HS-5 (cell line): Measurements from ENCODE around the gene TRIL.

Experiments used
- DNase-seq: peaks from one replicate; pipeline ENCODE4 v3.0.0-alpha.2; 2012; ENCODE audit warnings: low read depth

TRIL gene

DNA sequence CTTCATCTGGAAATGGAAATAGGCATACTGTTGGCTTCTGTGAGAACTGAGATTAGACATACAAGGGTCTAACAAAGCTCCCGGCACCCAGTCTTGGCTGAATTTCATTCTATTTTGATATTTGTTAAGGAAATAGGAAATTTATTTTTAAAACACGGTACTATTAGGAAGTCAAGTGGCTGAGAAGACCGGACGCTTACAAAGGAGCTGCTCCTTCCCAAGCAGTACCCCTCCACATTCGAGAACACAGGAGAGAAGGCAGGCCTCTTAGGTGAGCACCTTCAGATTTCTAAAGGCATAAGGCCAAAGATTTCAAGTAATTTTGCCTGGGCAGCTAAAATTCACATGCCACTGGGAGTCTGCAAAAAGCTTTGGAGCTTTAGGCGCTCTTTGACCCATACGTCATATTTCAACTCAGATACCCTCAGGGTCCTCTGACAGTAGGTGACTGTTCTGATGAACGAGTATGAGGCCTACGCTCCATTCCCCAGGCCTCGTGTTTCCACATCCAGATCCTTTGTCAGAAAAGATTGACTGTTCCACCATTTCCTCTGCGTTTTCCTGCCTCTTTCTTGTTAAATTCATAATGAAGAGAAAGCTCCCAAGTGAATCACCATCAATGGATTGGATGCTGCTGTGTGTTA is 17.3 kb downstream of the TRIL start:
- no peak for DNase-seq

DNA sequence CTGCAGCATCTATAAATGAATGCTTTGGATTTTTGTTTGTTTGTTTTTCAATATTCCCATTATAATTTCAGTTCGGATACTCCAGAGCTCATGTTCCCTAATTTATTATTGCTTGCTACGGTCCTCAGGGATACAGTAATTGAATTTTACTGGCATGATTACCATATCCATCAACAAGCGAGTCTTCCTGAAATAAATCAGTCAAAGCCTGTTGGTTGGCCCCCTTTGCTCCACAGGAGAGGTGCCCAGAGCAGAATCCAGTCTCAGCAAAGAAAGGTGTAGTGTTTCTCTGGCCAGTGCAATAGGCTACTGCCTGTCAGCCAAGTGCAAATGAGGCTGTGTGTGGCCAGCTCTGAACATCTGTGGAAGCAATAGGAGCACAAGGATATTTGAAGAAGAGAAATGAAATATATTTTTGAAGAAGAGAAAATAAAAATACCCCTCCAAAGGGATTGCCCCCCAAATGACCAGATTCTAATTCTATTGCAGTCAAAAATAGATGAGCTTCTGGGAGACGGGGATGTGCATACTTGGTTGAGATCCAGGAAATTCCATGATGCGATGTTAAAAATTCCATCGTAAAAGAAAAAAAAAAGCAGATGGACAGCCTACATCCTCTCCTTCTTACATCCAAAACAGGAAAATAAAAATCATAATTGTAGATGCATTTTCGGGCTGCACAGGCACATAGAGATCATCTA is 18.1 kb downstream of the TRIL start:
- no peak for DNase-seq

DNA sequence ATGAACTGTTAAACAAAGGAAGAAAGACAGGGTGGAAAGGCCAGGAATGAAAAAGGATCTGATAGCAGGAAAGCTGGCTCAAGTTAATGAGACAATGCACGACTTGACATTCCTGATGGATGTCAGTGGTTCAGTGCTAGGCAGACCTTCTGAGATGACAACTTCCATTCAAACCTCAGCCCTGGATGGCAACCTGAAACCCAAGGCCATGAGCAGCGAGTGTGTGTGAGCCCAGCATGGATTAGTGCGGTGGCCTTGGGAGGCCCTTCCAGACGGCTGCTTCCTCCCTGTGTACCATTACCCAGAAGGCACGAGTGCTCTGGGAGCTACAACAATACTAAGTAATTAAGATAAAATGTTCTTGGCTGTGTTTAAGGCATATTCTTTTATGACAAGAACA is 18.8 kb downstream of the TRIL start:
- DNase-seq: no peak

DNA sequence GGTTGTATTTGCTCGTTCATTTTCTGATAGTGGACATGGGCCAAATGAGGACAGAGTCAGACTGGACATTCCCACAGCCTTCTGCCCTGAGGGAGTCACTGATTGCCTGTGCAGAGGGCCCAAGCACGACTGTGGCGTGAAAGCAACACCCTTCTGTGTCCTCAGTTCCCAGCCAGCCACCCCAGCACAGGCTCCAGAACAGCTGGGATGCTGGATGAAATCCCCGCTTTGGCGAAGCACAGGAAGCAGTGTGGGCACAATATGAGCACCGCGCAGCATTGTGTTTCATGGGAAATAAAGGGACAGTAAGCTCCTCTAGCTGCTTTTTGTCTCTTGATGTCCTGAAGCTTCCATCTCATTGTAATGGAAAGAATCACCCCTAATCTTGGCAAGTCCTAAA is 20.5 kb downstream of the TRIL start:
- DNase-seq: no peak

DNA sequence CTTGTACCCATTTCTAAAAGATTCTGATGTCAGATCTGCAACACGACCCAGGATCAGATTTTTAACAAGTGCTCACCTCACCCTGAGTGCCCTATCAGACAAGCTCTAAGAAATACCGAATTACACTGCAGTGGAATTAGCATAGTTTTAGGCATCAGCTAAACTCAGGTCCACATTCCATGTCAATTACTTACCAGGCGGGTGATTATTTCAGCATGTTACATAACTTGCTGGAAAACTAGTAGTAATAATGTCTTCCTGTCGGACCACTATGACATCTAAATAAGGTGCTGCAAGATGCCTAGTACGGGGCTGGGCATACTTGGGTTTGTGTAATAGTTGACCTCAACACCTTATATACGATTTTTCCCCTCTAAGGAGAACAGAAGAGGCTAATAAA is 21.0 kb downstream of the TRIL start:
- DNase-seq: no peak

DNA sequence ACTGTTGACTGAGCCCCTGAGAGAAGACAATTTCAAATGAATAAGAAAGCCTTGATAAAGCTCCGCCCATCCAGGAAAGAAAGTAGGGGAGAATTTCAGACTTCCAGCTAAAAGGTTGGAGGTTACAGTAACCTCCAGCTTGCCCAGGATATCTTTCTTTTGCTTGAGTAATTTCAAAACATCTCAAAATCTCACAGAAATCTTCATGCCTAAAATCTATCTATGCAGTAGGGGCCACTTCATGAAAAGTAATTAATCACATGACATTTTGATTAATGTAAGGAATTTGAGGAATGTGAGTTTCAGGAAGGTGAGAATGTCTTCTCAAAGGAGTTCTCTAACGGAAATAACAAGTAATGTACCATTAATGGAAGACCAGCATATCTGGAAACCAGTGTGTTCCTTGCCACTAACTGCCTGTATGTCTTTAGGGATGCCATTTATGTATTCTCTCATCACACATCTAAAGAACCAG is 24.2 kb downstream of the TRIL start:
- DNase-seq: no peak

DNA sequence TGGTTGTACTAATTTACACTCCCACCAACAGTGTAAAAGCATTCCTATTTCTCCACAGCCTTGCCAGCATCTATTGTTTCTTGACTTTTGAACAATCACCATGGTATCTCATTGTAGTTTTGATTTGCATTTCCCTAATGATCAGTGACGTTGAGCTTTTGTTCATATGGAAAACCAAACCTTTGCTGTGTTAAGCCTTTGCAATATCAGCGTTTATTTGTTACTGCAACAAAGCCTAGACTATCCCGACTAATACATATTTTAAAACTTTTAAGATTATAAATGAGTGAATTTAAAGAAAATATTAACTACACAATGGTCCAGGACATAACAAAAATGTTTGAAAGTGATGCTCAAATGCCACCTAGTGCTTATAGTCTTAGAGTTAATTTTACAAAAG is 26.6 kb downstream of the TRIL start:
- no peak for DNase-seq

DNA sequence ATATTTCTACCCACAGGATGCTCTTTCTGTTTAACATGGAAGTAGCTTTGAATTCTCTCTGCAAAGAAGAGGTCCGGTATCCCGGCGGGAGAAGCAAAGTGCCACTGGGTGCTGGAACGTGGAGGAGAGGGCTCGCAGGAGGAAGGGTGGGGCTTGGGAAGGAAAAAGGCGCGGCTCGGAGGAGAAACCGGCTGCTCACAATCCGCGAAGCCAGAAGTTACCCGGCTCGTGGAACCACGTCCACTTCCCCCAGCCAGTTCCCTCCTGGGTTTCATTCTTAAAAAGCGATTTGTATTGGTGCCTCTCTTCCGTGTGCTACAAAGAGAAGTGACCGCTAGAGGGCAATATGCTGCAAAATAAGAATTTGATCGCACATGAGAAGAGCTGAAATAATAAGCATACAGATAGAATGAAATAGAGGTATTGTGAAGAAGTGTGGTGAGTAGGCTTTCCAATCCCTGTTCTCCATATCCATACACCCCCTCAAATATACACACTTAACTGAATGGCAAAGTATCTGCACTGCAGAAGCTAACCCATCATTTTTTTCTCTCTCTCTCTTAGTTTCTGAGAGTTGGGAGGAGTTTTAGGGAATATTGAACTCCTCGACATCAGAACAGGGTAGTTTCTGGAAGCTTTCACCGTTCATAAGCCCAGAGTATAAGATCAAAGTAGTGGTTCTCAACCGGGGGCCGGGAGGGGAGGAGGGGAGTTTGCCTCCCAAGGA is 31.1 kb downstream of the TRIL start:
- DNase-seq: peak; percentile 94

DNA sequence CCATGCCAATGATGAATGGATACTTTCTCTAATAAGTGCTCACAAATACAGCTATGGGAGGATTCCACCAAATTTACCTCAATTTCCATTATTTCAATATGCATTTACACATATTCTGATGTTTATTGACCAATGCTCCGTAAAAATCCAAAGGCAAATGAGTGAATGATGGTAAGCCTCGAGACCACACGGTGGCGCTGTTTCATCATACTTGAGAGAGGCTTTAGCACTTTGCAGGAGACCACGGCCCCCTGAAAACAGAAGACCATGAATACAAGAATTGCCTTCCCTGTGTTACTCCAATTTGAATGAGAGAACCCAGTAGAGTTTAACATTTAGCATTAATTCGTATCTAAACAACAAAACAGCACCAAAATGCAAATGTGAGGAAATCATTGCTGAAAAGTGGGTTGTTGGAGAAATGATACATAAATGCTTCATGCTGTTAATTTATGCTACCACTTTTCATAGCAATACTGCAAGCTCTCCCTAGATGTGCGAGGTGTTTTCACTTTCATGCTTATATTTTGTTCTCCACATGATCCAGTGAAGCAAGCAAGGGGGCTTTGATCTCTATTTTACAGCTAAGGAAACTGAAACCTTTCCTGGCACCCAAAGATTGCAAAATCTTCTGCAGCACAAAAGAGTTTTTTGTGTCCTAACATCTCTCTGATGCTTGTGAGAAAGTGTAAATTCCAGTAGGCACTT is 35.4 kb downstream of the TRIL start:
- peak; percentile 53 for DNase-seq

DNA sequence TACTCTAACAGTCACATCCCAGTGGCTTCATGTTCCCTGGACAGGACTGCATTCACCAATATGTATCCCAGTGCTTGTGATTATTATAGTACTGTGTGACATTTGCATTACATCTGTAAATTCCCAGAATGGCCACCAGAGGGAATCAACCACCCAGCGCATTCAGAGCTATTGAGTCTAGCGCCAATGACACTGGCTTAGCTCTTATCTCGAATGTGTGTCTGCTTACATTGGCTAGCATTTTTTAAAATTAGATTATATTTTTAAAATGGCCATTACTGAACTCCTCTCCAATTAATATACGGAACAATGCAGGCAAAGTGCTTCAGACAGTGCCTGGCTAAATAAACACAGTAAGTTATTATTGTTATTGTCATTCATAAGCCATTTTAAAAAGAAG is 36.3 kb downstream of the TRIL start:
- DNase-seq: peak; percentile 65

DNA sequence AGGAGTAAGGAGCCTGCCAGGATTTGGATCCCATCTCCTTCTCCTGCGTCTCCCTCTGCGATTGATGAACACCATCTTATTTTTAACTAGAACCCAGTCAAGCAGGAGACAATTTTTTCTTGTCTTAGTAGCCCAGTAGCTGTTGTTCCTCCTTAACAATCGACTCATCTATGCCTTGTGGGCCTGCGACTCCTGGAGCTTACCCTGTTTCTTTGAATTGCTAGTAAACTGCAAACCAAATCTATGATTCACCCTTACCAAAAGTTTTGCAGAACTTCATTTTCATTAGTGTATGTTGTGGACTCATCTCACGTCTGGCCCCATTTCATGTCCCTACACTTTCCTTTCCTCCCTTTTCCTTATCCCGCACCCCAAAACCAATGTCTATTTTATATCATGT is 37.7 kb downstream of the TRIL start:
- DNase-seq: no peak

DNA sequence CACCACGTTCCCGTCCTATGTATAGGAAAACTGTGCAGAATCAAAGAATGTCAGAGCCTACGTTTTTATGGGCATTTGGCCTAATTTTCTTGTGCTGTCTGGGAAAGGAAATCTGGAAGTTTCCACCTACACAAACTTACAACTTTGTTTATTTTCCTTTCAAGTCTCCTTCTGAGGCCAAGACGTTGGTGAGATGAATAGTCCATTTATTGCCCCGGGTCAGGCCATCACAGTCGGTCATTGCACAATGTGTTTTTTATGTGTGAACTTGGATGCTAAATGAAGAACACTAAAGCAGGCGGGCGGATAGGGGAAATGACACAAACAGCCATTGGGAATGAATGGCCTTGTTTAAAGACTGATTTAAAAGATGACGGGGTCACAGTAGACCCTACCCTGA is 38.6 kb downstream of the TRIL start:
- no peak for DNase-seq

DNA sequence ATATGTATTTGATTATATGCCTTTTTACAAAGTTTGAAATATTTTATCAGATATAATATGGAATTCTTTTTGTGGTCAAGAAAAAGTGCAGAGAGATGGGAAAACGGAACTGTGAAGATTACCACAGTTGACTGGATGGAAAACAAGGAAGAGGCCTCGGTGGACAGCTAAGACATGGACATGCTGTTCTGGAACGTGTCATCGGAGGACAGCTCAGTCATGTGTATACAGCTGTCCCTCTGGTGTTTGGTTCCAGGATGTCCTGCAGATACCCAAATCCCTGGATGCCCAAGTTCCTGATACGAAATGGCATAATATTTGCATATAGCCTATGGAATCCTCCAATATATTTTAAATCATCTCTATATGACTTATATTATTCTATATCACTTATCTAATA is 49.4 kb downstream of the TRIL start:
- DNase-seq: no peak

DNA sequence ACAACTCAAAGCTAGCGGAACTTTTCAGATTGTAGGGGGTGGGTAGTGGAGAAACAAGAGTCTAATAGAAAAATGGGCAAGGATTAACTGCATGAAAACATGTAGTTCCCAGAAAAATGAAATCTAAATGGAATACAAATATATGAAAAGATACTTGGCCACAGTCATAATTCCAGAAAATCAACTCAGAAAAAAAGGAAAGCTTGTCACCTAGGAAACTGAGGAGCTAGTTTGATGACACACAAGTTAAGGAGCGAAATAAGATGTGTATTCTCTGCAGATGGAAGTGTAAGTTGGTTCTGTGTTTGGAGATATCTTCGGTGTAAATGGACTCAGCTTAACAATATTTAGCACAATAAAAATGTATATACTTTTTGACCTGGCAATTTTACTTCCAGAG is 52.7 kb downstream of the TRIL start:
- DNase-seq: no peak

DNA sequence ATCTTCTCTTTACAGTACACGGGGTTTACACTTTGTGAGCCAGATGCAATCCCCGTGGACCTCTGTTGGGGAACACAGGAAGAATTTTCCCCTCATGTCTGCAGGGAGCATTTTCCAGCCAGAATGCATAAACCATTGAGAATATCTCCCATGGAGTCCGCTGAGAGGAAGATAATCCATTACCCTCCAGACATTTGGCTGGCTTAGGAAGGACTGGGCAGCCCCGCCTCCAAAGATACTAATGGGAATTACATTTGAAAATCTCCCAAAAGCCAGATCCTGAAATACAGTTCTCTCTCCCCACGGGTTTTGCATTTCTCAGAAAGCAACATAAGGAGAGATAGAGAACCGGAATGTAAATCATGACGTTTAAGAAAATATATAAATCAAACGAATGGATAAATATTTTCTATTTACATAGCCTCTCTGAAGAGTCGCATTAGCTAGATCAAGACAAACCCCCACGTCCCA is 53.5 kb downstream of the TRIL start:
- DNase-seq: peak; percentile 14

DNA sequence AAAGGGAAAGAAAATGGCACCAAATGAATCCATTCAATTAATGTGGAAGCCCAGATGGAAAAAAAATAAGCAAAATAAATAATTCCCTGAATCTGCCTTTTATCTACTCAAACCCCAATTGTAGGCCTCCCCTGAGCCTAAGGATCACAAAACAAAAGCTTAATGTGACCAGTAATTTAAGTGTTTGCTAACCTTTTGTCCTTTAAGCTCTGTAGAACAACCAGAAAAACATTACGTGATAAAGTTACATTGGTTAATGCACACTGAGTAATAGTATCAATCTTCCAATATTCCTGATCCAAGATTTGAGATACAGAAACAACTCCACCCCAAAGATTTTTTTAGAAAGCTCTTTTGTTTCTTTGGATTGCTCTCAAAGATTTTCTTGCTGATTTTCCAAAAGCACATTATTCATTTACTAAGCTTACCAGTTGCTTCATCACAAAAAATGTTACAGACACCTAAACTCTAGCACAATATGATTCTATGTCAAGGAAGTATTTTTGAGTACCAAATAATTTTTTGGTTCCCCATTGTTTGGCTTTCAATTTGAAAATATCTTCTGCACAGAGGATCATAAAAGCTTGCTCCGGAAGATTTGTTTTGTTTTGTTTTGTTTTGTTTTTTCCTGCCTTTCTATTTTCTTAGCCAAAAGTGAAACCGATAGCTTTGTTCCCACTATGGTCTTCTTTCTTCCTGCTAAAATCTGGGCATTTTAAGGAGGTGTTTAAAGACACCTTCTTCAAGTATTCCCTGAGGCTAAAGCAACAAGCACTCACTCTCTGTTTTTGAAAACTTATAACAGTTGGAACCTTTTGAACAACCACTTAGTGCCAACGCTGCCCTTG is 54.2 kb downstream of the TRIL start:
- DNase-seq: no peak
